A549 (cell line): ENCODE measurements around the gene BGN.

ENCODE experiments used
- CEBPB ChIP-seq, 2 experiments: fragments of >200 bp in 1 of 2; sonication (Bioruptor Twin) in 1 of 2; formaldehyde crosslinking in 1 of 2; IDR thresholded peaks; 2 replicates each; pipeline ENCODE4 v1.6.1; 2012 to 2016
- CHD4 ChIP-seq: fragments of 200-600 bp; sonication (generic); IDR thresholded peaks from 2 replicates; pipeline ENCODE4 v1.6.1; 2016; ENCODE audit warnings: antibody characterized with exemption, mild to moderate bottlenecking, borderline replicate concordance
- EP300 ChIP-seq, 2 experiments: fragments of >200 bp; sonication (Bioruptor Twin); formaldehyde crosslinking; IDR thresholded peaks; 2 replicates in 1 of 2; 3 replicates in 1 of 2; pipeline ENCODE4 v1.6.1; 2016 to 2017
- JUNB ChIP-seq: fragments of >200 bp; sonication (Bioruptor Twin); formaldehyde crosslinking; IDR thresholded peaks from 2 replicates; pipeline ENCODE4 v1.6.1; 2016
- KDM1A ChIP-seq: fragments of 200-600 bp; sonication (generic); IDR thresholded peaks from 2 replicates; pipeline ENCODE4 v1.6.1; 2016; ENCODE audit warnings: low read depth, mild to moderate bottlenecking
- MAZ ChIP-seq: fragments of 150-350 bp; IDR thresholded peaks from 2 replicates; pipeline ENCODE4 v1.6.1; 2014; ENCODE audit warnings: antibody characterized with exemption, low read depth, low read length, borderline replicate concordance
- MYC ChIP-seq: IDR thresholded peaks from 2 replicates; pipeline ENCODE4 v1.6.1; 2012; ENCODE audit warnings: mild to moderate bottlenecking, inconsistent platforms, low read length, improper control_type of control experiment, borderline replicate concordance
- NPAS2 ChIP-seq: fragments of 250-450 bp; sonication (Bioruptor Pico); IDR thresholded peaks from 2 replicates; pipeline ENCODE4 v1.8.0; 2022; ENCODE audit warnings: mild to moderate bottlenecking, moderate library complexity, borderline replicate concordance
- POLR2A ChIP-seq: IDR thresholded peaks from 2 replicates; pipeline ENCODE4 v1.6.1; 2012; ENCODE audit warnings: mild to moderate bottlenecking, low read length
- RAD21 ChIP-seq, 2 experiments: fragments of >200 bp in 1 of 2; sonication (Bioruptor Twin) in 1 of 2; formaldehyde crosslinking in 1 of 2; IDR thresholded peaks in 1 of 2; conservative IDR thresholded peaks in 1 of 2; 2 replicates in 1 of 2; 3 replicates in 1 of 2; pipeline ENCODE4 v1.6.1; 2012 to 2018; ENCODE audit warnings: inconsistent platforms in 1 of 2
- RFX5 ChIP-seq: fragments of 450-650 bp; IDR thresholded peaks from 2 replicates; pipeline ENCODE4 v1.7.1; 2014; ENCODE audit warnings: antibody characterized with exemption, mild to moderate bottlenecking, moderate library complexity
- TF ChIP-seq, protein P1 (sequence below): fragments of >200 bp; sonication (Bioruptor Twin); formaldehyde crosslinking; IDR thresholded peaks from 3 replicates; pipeline ENCODE4 v1.5.1; 2016
- TF ChIP-seq, protein P2 (sequence below): fragments of 200-600 bp; sonication (generic); IDR thresholded peaks from 2 replicates; pipeline ENCODE4 v1.6.1; 2016; ENCODE audit warnings: antibody characterized with exemption, mild to moderate bottlenecking, moderate library complexity

- TF ChIP-seq, protein P1, sequence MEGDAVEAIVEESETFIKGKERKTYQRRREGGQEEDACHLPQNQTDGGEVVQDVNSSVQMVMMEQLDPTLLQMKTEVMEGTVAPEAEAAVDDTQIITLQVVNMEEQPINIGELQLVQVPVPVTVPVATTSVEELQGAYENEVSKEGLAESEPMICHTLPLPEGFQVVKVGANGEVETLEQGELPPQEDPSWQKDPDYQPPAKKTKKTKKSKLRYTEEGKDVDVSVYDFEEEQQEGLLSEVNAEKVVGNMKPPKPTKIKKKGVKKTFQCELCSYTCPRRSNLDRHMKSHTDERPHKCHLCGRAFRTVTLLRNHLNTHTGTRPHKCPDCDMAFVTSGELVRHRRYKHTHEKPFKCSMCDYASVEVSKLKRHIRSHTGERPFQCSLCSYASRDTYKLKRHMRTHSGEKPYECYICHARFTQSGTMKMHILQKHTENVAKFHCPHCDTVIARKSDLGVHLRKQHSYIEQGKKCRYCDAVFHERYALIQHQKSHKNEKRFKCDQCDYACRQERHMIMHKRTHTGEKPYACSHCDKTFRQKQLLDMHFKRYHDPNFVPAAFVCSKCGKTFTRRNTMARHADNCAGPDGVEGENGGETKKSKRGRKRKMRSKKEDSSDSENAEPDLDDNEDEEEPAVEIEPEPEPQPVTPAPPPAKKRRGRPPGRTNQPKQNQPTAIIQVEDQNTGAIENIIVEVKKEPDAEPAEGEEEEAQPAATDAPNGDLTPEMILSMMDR = no peak
- TF ChIP-seq CHD4 (no peak), JUNB (no peak), CEBPB (IDR thresholded peaks at IDR 0.05) (no peak), NPAS2 (CRISPR knock-in tag) (no peak), RFX5 (no peak), KDM1A (no peak), MYC (no peak), MAZ (no peak), RAD21 (conservative IDR thresholded peaks at IDR 0.05 in 1 of 2, IDR thresholded peaks at IDR 0.05 in 1 of 2) (no peak), POLR2A (no peak), EP300 (IDR thresholded peaks at IDR 0.05) (no peak)
- TF ChIP-seq, protein P2, sequence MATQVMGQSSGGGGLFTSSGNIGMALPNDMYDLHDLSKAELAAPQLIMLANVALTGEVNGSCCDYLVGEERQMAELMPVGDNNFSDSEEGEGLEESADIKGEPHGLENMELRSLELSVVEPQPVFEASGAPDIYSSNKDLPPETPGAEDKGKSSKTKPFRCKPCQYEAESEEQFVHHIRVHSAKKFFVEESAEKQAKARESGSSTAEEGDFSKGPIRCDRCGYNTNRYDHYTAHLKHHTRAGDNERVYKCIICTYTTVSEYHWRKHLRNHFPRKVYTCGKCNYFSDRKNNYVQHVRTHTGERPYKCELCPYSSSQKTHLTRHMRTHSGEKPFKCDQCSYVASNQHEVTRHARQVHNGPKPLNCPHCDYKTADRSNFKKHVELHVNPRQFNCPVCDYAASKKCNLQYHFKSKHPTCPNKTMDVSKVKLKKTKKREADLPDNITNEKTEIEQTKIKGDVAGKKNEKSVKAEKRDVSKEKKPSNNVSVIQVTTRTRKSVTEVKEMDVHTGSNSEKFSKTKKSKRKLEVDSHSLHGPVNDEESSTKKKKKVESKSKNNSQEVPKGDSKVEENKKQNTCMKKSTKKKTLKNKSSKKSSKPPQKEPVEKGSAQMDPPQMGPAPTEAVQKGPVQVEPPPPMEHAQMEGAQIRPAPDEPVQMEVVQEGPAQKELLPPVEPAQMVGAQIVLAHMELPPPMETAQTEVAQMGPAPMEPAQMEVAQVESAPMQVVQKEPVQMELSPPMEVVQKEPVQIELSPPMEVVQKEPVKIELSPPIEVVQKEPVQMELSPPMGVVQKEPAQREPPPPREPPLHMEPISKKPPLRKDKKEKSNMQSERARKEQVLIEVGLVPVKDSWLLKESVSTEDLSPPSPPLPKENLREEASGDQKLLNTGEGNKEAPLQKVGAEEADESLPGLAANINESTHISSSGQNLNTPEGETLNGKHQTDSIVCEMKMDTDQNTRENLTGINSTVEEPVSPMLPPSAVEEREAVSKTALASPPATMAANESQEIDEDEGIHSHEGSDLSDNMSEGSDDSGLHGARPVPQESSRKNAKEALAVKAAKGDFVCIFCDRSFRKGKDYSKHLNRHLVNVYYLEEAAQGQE = no peak
These were observed 17.7 kb downstream of the BGN start for GRCh38 chrX:153512501-153512893.
